Stomach (tissue), 9 donors: ENCODE data around the gene CDK10. TPM values are rescaled to one million over a fixed set of nuclear protein-coding genes. Genes with fewer than 3 reads are reported as not detected.

Experiments used
- DNase-seq, 2 donors: peaks; one replicate each; pipeline versions ENCODE4 v3.0.0 to v3.0.0-alpha.2; 2013 to 2019
- H3K27ac ChIP-seq, 5 donors: fragments of 200-600 bp in 4 of 5; sonication (generic) in 4 of 5; one replicate each; pipeline ENCODE4 v1.5.1; 2013 to 2019; ENCODE audit warnings: mild to moderate bottlenecking in 1 of 5, moderate library complexity in 1 of 5
- H3K27me3 ChIP-seq, 3 donors: fragments of 200-600 bp; sonication (generic); one replicate each; pipeline ENCODE4 v1.5.1; 2017 to 2019; ENCODE audit warnings: mixed run types in 1 of 3
- H3K36me3 ChIP-seq, 4 donors: fragments of 200-600 bp; sonication (generic); 1 replicate in 3 of 4; 2 replicates in 1 of 4; pipeline ENCODE4 v1.5.1; 2016 to 2019
- H3K4me1 ChIP-seq, 4 donors: fragments of 200-600 bp; sonication (generic); one replicate each; pipeline ENCODE4 v1.5.1; 2016 to 2019
- H3K4me3 ChIP-seq, 4 donors: fragments of 200-600 bp; sonication (generic) in 3 of 4; one replicate each; pipeline ENCODE4 v1.5.1; 2016 to 2019; ENCODE audit warnings: mild to moderate bottlenecking in 1 of 4
- H3K9me3 ChIP-seq, 4 donors: fragments of 200-600 bp; sonication (generic); one replicate each; pipeline ENCODE4 v1.5.1; 2016 to 2019
- CTCF ChIP-seq, 7 experiments: fragments of 450-650 bp in 4 of 7; fragments of 200-600 bp in 3 of 7; sonication (generic) in 3 of 7; IDR thresholded peaks; one replicate each; pipeline ENCODE4 v1.5.1; 2016 to 2019; ENCODE audit warnings: antibody characterized with exemption in 7 of 7, control low read depth in 2 of 7, mild to moderate bottlenecking in 1 of 7
- EP300 ChIP-seq: sonication (generic); formaldehyde crosslinking; IDR thresholded peaks from one replicate; pipeline ENCODE4 v1.6.1; 2017; ENCODE audit warnings: antibody characterized with exemption
- POLR2A ChIP-seq, 4 donors: fragments of 450-650 bp; IDR thresholded peaks; one replicate each; pipeline ENCODE4 v1.6.1; 2016; ENCODE audit warnings: antibody characterized with exemption in 4 of 4, control low read depth in 2 of 4, mild to moderate bottlenecking in 1 of 4, moderate library complexity in 1 of 4
- POLR2AphosphoS5 ChIP-seq, 3 donors: sonication (generic); formaldehyde crosslinking; IDR thresholded peaks; one replicate each; pipeline ENCODE4 v1.6.1; 2016; ENCODE audit warnings: antibody characterized with exemption in 3 of 3
- WGBS, 5 donors: extraction: QIAGEN DNeasy Blood & Tissue Kit in 3 of 5; methylation state at CpG; one replicate each; pipeline versions ENCODE4 v1.1.5 to v1.1.7; 2013 to 2018; 5-methylcytosine and 5-hydroxymethylcytosine counted together
- intact Hi-C: fragments of 100-400 bp; cut with DNase I; formaldehyde crosslinking; loops from one replicate; pipeline ENCODE4 v1.15.1; 2023; ENCODE audit warnings: low total_unique reads
- polyA plus RNA-seq, 3 donors: library from polyadenylated mRNA; stranded (reverse); fragments of 200-250 nt; gene quantifications; one replicate each; pipeline ENCODE4 v1.2.3, GENCODE V29; 2013
- total RNA-seq, 5 donors: library from RNA; depleted of rRNA; stranded (reverse); fragments of >200 nt; gene quantifications; one replicate each; pipeline versions ENCODE4 v1.1.0 to v1.2.3, GENCODE V29; 2014 to 2016
- donor health status: healthy with polysubstance abuse.
- donor health status: Bipolar disorder and iron deficiency.
- donor health status: healthy.

The CDK10 gene
- total and polyA plus RNA-seq, 8 donors = 40.9 to 256 (median 86.4) TPM

DNA sequence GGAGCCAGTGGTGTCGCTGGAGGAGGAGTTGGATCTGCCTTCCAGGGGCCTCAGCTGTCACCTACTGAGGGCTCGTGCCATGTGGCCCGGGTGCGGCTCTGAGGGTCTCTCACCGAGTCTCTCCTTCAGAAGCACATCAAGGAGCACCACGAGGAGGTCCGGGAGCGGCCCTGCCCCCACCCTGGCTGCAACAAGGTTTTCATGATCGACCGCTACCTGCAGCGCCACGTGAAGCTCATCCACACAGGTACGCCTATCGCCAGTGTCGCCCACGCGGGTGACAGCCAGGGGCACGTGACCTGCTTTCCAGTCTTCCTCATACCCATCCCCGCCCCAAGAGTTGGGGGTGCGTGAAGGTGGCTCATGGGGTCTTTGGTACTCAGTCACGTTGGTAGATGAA lies 47.3 kb downstream of the CDK10 start:
- Histone ChIP-seq H3K4me1 (no peaks in the 10 kb centered on the region), H3K4me3 (no peak overlapping the region), H3K27ac (no peak overlapping the region), H3K36me3 (peaks cover 95 to 100% (median 100%) of the 10 kb centered on the region in 4 donors), H3K27me3 (no peaks in the 10 kb centered on the region), H3K9me3 (no peaks in the 10 kb centered on the region)
- 88 to 95% (median 93%) methylated on average over 14 to 21 of the region's 21 CpGs for WGBS, 5 donors
- TF ChIP-seq POLR2AphosphoS5 (IDR thresholded peaks at IDR 0.05) = no peak
- TF ChIP-seq EP300 = no peak
- TF ChIP-seq CTCF (IDR thresholded peaks at IDR 0.05) = no peak
- no peak for TF ChIP-seq POLR2A (IDR thresholded peaks at IDR 0.05)
- DNase-seq = no peak
- intact Hi-C loops = no loop called here

- H3K36me3 ChIP-seq = peaks cover 88 to 100% (median 99%) of the 10 kb centered on the region in 4 donors
- no peak overlapping the region for H3K27ac ChIP-seq
- TF ChIP-seq EP300 = no peak
- H3K4me1 ChIP-seq = no peaks in the 10 kb centered on the region
- no peaks in the 10 kb centered on the region for H3K9me3 ChIP-seq
- intact Hi-C loops = no loop called here
- no peak overlapping the region for H3K4me3 ChIP-seq
- WGBS, 5 donors = 96 to 100% (median 98%) methylated on average over 2 to 3 of the region's 3 CpGs
- no peaks in the 10 kb centered on the region for H3K27me3 ChIP-seq
- no peak for DNase-seq
Observed at GRCh38 chr16:89736554-89736953, 50.1 kb downstream of the CDK10 start.

DNA sequence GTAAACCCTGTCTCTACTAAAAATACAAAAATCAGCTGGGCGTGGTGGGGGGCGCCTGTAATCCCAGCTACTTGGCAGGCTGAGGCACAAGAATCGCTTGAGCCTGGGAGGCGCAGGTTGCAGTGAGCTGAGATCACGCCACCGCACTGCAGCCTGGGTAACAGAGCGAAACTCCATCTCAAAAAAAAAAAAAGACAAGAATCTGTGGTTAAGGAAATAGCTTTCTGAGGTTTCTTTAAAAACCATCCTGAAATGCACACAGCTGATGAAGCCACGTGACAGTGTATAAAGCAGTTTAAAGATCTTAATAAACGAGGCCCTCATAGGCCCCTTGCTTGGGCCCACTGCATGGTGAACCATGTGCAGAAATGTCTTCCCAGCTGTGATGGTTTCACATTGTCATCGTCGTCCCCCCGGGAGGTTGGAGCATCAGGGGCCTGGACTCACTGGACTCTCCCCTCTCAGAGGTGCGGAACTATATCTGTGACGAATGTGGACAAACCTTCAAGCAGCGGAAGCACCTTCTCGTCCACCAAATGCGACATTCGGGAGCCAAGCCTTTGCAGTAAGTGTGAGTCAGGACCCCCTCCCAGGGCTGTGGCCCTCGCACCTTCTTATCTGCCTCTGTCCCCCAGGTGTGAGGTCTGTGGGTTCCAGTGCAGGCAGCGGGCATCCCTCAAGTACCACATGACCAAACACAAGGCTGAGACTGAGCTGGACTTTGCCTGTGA lies 51.0 kb downstream of the CDK10 start:
- H3K9me3 ChIP-seq = no peaks in the 10 kb centered on the region
- WGBS, 5 donors = 85 to 90% (median 86%) methylated on average over 17 to 20 of the region's 20 CpGs
- TF ChIP-seq CTCF (IDR thresholded peaks at IDR 0.05) (no peak), POLR2A (IDR thresholded peaks at IDR 0.05) (no peak), POLR2AphosphoS5 (IDR thresholded peaks at IDR 0.05) (no peak), EP300 (no peak)
- intact Hi-C loops = no loop called here
- peaks cover 79 to 97% (median 90%) of the 10 kb centered on the region in 4 donors for H3K36me3 ChIP-seq
- no peak for DNase-seq
- no peaks in the 10 kb centered on the region for H3K27me3 ChIP-seq
- no peak overlapping the region for H3K27ac ChIP-seq
- H3K4me3 ChIP-seq = no peak overlapping the region
- no peaks in the 10 kb centered on the region for H3K4me1 ChIP-seq

DNA sequence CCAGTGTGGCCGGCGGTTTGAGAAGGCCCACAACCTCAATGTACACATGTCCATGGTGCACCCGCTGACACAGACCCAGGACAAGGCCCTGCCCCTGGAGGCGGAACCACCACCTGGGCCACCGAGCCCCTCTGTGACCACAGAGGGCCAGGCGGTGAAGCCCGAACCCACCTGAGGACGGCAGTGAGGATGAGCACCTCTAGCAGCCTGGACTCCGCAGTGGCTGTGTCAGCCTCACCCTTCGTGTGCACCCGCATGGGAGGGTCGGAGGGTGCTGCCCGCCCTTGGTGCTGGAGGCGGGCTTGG lies 51.5 kb downstream of the CDK10 start:
- H3K36me3 ChIP-seq = peaks cover 73 to 91% (median 87%) of the 10 kb centered on the region in 4 donors
- intact Hi-C loops = no loop called here
- TF ChIP-seq POLR2AphosphoS5 (IDR thresholded peaks at IDR 0.05) = no peak
- TF ChIP-seq EP300 = no peak
- no peak for TF ChIP-seq CTCF (IDR thresholded peaks at IDR 0.05)
- no peak for TF ChIP-seq POLR2A (IDR thresholded peaks at IDR 0.05)

More for the DNA sequence above, 51.5 kb downstream of the CDK10 start:
- Histone ChIP-seq H3K4me3 (no peak overlapping the region), H3K27ac (no peak overlapping the region), H3K4me1 (no peaks in the 10 kb centered on the region), H3K27me3 (no peaks in the 10 kb centered on the region), H3K9me3 (no peaks in the 10 kb centered on the region)
- WGBS, 5 donors = 92 to 94% (median 93%) methylated on average over 13 to 14 of the region's 14 CpGs
- no peak for DNase-seq
